HG02763 (cell line): ENCODE data around the gene ACR.

ENCODE experiments used
- ATAC-seq: cut with Tn5 transposase; IDR thresholded peaks from one replicate; pipeline ENCODE4 v1.9.1; 2021; ENCODE audit warnings: mild to moderate bottlenecking, moderate library complexity; ENCODE audit not compliant: unreplicated experiment

Gene ACR

GRCh38 chr22:50702821-50703725, 34.9 kb upstream of the ACR start:
- no peak for ATAC-seq

DNA sequence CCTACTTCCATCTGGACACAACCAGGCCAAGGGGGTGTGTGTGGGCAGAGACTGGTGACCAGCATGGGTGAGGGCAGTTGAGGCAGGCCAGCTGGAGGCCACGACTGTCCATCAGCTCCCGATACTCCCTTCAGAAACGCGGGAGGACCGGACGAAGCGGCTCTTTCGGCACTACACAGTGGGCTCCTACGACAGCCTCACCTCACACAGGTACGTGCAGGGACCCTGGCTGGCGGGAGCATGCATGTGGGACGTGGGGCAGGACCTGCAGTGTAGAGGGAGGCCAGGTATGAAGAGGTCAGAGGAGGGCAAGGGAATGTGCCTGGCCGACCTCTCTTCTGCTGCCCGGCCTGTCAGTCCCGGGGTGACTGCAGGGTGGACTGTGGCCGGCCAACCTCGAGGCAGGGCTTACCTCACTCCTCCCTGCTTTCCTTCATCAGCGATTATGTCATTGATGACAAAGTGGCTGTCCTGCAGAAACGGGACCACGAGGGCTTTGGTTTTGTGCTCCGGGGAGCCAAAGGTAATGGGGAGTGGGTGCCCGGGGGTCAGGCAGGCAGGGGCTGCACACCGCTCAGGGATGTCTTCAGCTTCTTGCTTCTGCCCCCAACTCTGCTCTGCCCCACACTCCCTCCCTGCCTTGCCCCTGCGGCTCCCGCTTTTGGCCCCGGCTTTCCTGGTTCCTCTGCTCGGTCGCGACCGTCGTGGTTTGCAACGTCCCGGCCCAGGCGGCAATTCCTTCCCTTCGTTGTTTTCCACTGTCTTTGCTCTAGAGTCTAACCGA, 34.1 kb upstream of the ACR start:
- no peak for ATAC-seq

DNA sequence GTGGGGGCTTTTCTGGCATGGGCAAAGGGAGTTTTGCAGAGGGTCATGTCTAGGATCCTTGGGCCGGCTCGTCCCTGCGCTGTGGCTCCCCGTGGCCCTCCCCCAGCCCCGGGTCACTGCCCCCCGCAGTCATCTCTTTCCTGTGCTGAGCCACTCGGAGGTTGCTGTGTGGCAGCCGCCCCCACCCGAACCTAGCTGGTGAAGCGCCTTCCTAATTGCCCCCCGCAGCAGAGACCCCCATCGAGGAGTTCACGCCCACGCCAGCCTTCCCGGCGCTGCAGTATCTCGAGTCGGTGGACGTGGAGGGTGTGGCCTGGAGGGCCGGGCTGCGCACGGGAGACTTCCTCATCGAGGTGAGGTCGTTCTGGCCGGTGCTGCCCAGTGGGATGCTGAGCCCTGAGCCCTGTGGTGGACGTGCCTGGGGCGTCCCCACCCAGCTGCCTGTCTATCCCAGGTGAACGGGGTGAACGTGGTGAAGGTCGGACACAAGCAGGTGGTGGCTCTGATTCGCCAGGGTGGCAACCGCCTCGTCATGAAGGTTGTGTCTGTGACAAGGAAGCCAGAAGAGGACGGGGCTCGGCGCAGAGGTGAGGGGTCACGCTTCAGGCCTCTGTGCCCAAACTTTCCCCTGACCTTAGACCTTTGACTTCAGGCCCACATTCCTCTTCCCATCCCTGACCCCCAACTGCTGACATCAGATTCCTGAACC, 33.3 kb upstream of the ACR start:
- ATAC-seq: no peak

DNA sequence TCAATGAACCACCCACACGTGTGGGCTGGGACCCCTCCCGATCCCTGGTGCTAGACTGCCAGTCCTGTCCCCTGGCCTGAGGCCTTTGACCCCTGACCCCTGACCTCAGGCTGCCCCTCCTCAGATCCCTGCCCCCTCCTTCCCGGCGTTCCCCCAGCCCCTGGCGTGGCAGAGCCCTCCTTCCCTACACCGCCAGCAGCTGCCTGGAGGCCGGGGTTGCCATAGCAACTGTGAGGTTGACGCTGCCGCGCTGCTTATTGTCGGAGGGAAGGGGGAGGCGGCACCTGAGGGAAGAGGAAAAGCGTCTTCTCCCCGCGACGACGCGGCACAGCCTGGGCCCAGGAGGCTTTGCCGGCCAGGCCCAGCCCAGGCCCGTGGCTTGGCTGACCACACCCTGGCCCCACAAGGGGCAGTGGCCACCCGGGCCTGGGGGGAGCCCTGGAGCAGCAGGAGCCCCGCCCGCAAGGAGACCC, 32.7 kb upstream of the ACR start:
- no peak for ATAC-seq

DNA sequence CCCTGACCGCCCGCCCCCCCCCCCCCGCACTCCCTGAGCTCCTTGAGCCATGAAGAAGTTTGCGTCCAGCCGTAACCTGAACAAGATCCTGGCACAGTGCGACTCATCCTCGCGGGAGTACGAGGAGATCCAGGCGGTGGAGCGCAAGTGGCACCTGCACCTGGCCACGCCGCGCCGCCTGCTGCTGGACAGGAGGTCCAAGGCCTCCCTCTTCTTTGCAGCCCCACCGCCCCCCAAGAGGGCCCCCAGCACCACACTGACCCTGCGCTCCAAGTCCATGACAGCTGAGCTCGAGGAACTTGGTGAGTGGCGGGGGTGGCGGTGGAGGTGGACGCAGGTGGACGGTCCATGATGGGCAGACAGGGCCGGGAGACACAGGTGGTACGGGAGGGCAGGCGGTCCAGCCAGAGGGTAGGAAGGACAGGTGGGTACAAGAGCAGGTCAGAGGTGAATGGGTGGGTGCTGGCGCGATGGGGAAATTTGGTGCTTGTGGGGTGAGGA, 32.1 kb upstream of the ACR start:
- no peak for ATAC-seq

- ATAC-seq: no peak
These were observed 31.4 kb upstream of the ACR start for GRCh38 chr22:50706481-50707125.

- ATAC-seq: no peak
These were observed 29.5 kb upstream of the ACR start for GRCh38 chr22:50708474-50708873.

DNA sequence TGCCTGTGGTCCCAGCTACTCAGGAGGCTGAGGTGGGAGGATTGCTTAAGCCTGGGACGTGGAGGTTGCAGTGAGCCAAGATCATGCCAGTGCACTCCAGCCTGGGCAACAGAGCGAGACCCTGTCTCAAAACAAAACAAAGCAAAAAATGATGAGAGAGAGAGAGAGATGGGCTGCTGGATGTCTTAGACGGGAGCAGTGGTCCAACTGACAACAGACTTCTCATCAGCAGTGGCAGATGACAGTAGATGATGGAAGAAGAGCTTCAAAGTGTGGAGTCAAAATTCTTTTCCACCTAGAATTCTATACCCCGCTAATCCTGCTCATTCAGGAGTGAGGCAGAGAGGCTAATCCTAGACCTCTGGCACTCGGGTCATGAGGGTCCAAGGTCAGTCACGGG, 29.0 kb upstream of the ACR start:
- no peak for ATAC-seq

DNA sequence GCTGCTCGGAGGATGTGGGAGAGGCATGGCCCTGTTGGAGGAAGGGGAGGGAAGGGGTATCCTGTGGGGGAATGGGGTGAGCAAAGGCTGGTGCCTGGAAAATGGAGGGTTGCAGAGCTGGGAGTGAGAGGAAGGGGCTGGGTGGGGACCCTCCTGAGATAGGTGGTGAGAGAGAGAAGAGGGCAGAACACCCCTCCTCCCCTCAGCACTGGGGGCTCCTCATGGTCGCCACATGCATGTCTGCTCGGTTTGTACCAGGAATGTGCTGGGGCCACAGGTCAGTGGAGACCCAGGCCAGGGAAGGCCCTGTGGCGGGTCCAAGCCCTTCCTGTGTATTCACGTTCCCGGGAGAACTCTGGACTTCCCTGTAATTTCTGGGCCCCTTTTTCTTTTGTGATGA, 27.8 kb upstream of the ACR start:
- ATAC-seq: no peak

DNA sequence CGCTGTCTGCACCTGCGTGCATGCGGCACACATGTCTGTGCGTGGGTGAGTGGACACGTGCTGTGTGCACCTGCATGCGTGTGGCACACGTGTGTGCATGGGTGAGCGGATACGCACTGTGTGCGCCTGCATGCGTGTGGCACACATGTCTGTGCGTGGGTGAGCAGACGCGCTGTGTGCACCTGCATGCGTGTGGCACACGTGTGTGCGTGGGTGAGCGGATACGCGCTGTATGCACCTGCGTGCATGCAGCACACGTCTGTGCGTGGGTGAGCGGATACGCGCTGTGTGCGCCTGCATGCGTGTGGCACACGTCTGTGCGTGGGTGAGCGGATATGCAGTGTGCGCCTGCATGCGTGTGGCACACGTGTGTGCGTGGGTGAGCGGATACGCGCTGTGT, 27.1 kb upstream of the ACR start:
- ATAC-seq: no peak

- no peak for ATAC-seq
These were observed 26.3 kb upstream of the ACR start for GRCh38 chr22:50711446-50712340.

DNA sequence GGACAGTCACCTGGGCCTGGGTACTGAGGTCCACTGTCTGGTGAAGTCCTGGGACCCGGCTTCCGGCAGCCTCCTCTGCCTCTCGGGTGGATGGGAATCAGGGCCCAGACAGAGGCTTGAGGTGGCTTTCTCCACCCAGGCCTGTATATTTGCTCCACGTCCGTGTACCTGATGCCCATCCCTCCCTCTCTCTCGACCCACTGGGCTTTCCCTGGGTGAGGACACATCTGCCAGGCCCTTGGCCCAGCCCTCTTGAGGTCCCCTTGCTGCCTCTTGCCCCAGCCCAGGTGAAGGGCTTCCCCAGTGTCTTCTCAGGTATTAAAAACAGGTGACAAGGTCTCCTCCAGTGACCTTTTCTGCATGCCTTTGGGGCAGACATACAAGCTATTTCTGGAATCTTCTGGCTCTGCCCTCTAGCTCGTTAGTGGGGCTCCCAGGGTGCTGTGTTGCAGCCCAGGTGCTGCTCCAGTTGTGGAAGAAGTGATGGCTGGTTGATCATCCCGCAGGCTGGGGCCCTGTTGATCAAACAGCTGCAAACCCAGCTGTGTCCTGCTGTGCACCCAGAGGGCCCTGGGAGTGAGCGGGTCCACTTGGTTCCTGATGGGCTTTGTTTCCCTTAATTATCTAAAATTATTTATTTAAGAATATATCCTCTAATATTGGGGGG, 25.5 kb upstream of the ACR start:
- no peak for ATAC-seq

GRCh38 chr22:50713008-50713385, 25.0 kb upstream of the ACR start:
- ATAC-seq: no peak

DNA sequence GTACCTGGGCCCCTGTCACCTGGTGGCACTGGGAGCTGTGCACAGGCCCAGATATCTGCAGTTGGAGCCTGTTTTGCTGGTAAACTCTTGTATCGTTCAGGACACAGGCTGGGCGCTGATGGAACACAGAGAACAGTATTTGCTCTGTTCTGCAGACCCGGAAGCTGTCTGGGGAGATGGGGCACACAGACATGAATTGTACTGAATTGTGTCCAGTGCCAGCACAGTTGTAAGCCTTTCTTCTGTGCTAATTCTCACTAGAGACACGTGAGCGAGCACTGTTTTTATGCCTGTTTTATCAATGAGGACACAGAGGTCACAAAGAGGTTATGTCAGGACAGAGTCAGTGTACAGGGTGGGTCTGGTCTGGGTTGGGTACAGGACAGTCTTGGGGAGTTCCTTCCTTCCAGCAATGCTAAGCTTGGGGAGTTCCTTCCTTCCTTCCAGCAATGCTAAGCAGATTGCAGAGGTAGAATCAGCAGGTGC, 24.4 kb upstream of the ACR start:
- ATAC-seq: no peak

DNA sequence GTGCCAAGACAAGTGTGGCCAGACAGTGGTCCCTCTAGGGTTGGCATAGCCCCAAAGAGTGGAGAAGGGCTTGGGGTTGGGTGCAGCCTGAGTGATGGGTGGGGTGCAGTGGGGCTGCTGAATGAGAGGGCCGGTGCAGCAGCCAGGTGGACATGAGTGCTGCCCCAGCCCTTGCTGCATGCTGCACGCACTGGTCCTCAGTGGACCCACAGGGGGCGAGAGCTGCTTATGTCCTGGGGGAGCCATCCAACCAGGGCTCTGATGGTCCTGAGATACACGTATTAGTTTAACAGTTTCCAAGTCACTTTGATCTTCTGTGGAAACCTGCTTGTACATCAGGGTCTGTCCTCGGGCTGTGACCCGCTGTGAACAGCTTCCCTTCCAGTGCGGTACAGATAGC, 23.9 kb upstream of the ACR start:
- no peak for ATAC-seq

DNA sequence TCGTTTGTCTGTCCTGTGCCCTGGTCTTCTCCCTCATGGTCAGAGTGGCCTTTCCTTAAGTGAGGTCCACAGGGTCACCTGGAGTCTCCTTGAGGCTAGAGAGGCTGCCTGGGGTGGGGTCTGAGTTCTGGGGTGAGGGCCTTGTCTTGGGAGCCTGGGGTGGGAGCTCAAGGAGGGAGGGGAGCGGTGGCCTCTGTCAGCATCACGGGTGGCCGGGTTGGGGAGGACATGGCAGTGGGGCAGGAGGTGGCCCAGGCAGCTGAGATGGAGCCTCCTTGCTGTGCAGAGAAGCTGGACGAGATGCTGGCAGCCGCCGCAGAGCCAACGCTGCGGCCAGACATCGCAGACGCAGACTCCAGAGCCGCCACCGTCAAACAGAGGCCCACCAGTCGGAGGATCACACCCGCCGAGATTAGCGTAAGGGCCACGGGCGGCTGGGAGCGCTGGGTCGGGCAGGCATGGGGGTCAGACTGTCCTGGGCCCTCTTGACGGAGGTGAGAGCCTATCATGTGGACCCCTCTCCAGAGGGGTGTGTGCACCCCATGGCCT, 23.3 kb upstream of the ACR start:
- ATAC-seq: no peak

GRCh38 chr22:50715250-50715649, 22.8 kb upstream of the ACR start:
- ATAC-seq: no peak

DNA sequence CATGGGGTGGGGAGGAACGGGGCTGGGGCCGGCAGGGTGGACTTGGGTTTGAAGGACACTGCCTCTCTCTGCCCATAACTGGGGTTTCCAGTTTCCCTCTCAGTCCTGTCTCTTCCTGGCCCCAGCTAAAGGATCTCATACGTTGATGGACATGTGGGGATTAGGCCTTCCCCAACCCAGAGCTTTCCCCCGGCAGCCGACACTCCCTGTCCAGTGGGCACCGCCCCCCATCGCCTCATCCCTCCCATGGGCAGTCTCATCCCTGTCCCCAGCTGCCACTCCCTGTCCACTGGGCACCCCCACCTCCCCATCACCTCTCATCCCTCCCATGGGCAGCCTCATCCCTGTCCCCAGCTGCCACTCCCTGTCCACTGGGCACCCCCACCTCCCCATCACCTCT, 22.2 kb upstream of the ACR start:
- no peak for ATAC-seq
